Osteoblast (primary cell): ENCODE measurements around the gene ZNF583. TPM values are rescaled to one million over a fixed set of nuclear protein-coding genes. Genes with fewer than 3 reads are reported as not detected.

Experiments used
- DNase-seq: peaks from one replicate; pipeline ENCODE4 v3.0.0; 2011; ENCODE audit warnings: low spot score, mixed read lengths; ENCODE audit not compliant: insufficient read length; ENCODE audit errors: missing footprints
- H2AFZ ChIP-seq: 2 replicates; pipeline ENCODE4 v1.6.0; 2011; ENCODE audit warnings: mild to moderate bottlenecking, low read length
- H3K27ac ChIP-seq: 2 replicates; pipeline ENCODE4 v1.5.1; 2011; ENCODE audit warnings: mild to moderate bottlenecking, low read depth, low read length, moderate library complexity
- H3K27me3 ChIP-seq: 2 replicates; pipeline ENCODE4 v1.6.0; 2012; ENCODE audit warnings: mild to moderate bottlenecking, control low read depth, inconsistent platforms, low read length, moderate library complexity; ENCODE audit not compliant: insufficient read depth
- H3K36me3 ChIP-seq: 2 replicates; pipeline ENCODE4 v1.5.1; 2011; ENCODE audit warnings: mild to moderate bottlenecking, low read length, control low read depth, moderate library complexity; ENCODE audit not compliant: insufficient read depth
- H3K4me1 ChIP-seq: 2 replicates; pipeline ENCODE4 v1.5.1; 2011; ENCODE audit warnings: mild to moderate bottlenecking, low read length, control low read depth, moderate library complexity; ENCODE audit not compliant: insufficient read depth
- H3K4me2 ChIP-seq: 2 replicates; pipeline ENCODE4 v1.6.0; 2011; ENCODE audit warnings: mild to moderate bottlenecking, low read length; ENCODE audit not compliant: insufficient read depth
- H3K4me3 ChIP-seq: fragments of 200-600 bp; sonication (generic); 3 replicates; pipeline ENCODE4 v1.5.1; 2012; ENCODE audit warnings: mild to moderate bottlenecking, low read length, inconsistent platforms; ENCODE audit not compliant: insufficient read depth
- H3K79me2 ChIP-seq: 2 replicates; pipeline ENCODE4 v1.6.0; 2012; ENCODE audit warnings: mild to moderate bottlenecking, low read length, control low read depth, inconsistent platforms; ENCODE audit not compliant: insufficient read depth
- H3K9me3 ChIP-seq: 2 replicates; pipeline ENCODE4 v1.5.1; 2011; ENCODE audit warnings: low read depth, low read length, control low read depth
- H4K20me1 ChIP-seq: 2 replicates; pipeline ENCODE4 v1.6.0; 2012; ENCODE audit warnings: mild to moderate bottlenecking, low read length, control low read depth; ENCODE audit not compliant: insufficient read depth
- CTCF ChIP-seq: IDR thresholded peaks from 2 replicates; pipeline ENCODE4 v1.5.1; 2011; ENCODE audit warnings: mild to moderate bottlenecking, low read depth, low read length, moderate library complexity; ENCODE audit errors: extremely low read depth
- total RNA-seq: library from RNA; depleted of rRNA; stranded (reverse); fragments of >200 nt; gene quantifications from 2 replicates; pipeline ENCODE4 v1.2.3, GENCODE V29; 2012

The ZNF583 gene
- 7.6 and 10.3 TPM in 2 replicates for total RNA-seq

GRCh38 chr19:56403764-56404704 is at the start of gene ZNF583:
ZNF583 (plus strand) TSS chr19:56404332; CDS start chr19:56407115, 2,783 bp downstream.
- H3K9me3 ChIP-seq = peaks cover 5% of the 10 kb centered on the region
- H3K27ac ChIP-seq = peak within 1 kb of the TSS; percentile 87
- H4K20me1 ChIP-seq = no peaks in the 10 kb centered on the region

GRCh38 chr19:56355517-56355916 is 48.6 kb upstream of the ZNF583 start:
- DNase-seq = no peak
- Histone ChIP-seq H3K9me3 (no peaks in the 10 kb centered on the region), H3K27ac (no peak overlapping the region), H4K20me1 (no peaks in the 10 kb centered on the region), H2AFZ (no peak overlapping the region), H3K4me3 (no peak overlapping the region), H3K36me3 (no peaks in the 10 kb centered on the region), H3K79me2 (no peaks in the 10 kb centered on the region), H3K27me3 (no peaks in the 10 kb centered on the region), H3K4me1 (no peaks in the 10 kb centered on the region), H3K4me2 (no peak overlapping the region)
- no peak for TF ChIP-seq CTCF

More at GRCh38 chr19:56403764-56404704, at the start of gene ZNF583:
- DNase-seq = peak; percentile 98
- H3K36me3 ChIP-seq = peaks cover 22% of the 10 kb centered on the region
- peak within 1 kb of the TSS; percentile 91 for H3K4me3 ChIP-seq
- H3K27me3 ChIP-seq = no peaks in the 10 kb centered on the region
- H3K4me2 ChIP-seq = peak within 1 kb of the TSS; percentile 98
- peaks cover 16% of the 10 kb centered on the region for H3K79me2 ChIP-seq
- peak within 1 kb of the TSS; percentile 100 for H2AFZ ChIP-seq
- peaks cover 10% of the 10 kb centered on the region for H3K4me1 ChIP-seq
- TF ChIP-seq CTCF = no peak

GRCh38 chr19:56356944-56357343 is 47.2 kb upstream of the ZNF583 start:
- H3K27me3 ChIP-seq = no peaks in the 10 kb centered on the region
- H3K4me2 ChIP-seq = no peak overlapping the region
- no peaks in the 10 kb centered on the region for H3K4me1 ChIP-seq
- DNase-seq = no peak
- no peak overlapping the region for H3K4me3 ChIP-seq
- H3K79me2 ChIP-seq = no peaks in the 10 kb centered on the region
- H3K9me3 ChIP-seq = no peaks in the 10 kb centered on the region
- no peak overlapping the region for H2AFZ ChIP-seq
- TF ChIP-seq CTCF = no peak
- H4K20me1 ChIP-seq = no peaks in the 10 kb centered on the region
- H3K27ac ChIP-seq = no peak overlapping the region
- no peaks in the 10 kb centered on the region for H3K36me3 ChIP-seq

GRCh38 chr19:56360841-56361240 is 43.3 kb upstream of the ZNF583 start:
- Histone ChIP-seq H3K79me2 (no peaks in the 10 kb centered on the region), H3K27ac (no peak overlapping the region), H3K4me1 (no peaks in the 10 kb centered on the region), H3K27me3 (no peaks in the 10 kb centered on the region), H3K4me3 (no peak overlapping the region), H3K9me3 (no peaks in the 10 kb centered on the region), H2AFZ (no peak overlapping the region), H3K36me3 (no peaks in the 10 kb centered on the region), H3K4me2 (no peak overlapping the region), H4K20me1 (no peaks in the 10 kb centered on the region)
- TF ChIP-seq CTCF = no peak
- DNase-seq = no peak
